Cardiac muscle cell (in vitro differentiated cells and primary cell): ENCODE measurements around the gene CRELD2. TPM values are rescaled to one million over a fixed set of nuclear protein-coding genes. Genes with fewer than 3 reads are reported as not detected.

ENCODE experiments used
- DNase-seq, 2 donors: peaks; one replicate each; pipeline versions ENCODE4 v3.0.0 to v3.0.0-alpha.2; 2010 to 2017; ENCODE audit warnings: low read depth in 1 of 2, low spot score in 1 of 2
- H3K27ac ChIP-seq: fragments of 200-600 bp; sonication (generic); 2 replicates; pipeline ENCODE4 v1.5.1; 2016
- H3K27me3 ChIP-seq: fragments of 200-600 bp; sonication (generic); 2 replicates; pipeline ENCODE4 v1.6.0; 2016; ENCODE audit warnings: control low read depth
- H3K36me3 ChIP-seq: fragments of 200-600 bp; sonication (generic); 2 replicates; pipeline ENCODE4 v1.5.1; 2016; ENCODE audit warnings: control low read depth
- H3K4me1 ChIP-seq: fragments of 200-600 bp; sonication (generic); 2 replicates; pipeline ENCODE4 v1.8.1; 2017; ENCODE audit warnings: low read depth, mild to moderate bottlenecking, mixed run types
- H3K4me3 ChIP-seq: fragments of 200-600 bp; sonication (generic); 2 replicates; pipeline ENCODE4 v1.5.1; 2016; ENCODE audit warnings: mild to moderate bottlenecking
- H3K9me3 ChIP-seq: fragments of 200-600 bp; sonication (generic); 2 replicates; pipeline ENCODE4 v1.5.1; 2017; ENCODE audit warnings: low read depth, mild to moderate bottlenecking, control low read depth
- CTCF ChIP-seq: IDR thresholded peaks from 2 replicates; pipeline ENCODE4 v1.5.1; 2012; ENCODE audit warnings: low read depth, mild to moderate bottlenecking, low read length
- polyA plus RNA-seq: library from polyadenylated mRNA; unstranded; fragments of >200 nt; fragmentation: Nextera tagmentation; extraction: Ambion mirVana; gene quantifications from 2 replicates; pipeline ENCODE4 v1.2.1, GENCODE V29; 2016
- total RNA-seq: library from RNA; depleted of rRNA; stranded (reverse); fragments of >200 nt; gene quantifications from 2 replicates; pipeline ENCODE4 v1.2.3, GENCODE V29; 2016

The CRELD2 gene
- total and polyA plus RNA-seq, 2 experiments from 2014 or later: 36.0 to 112 TPM

- Histone ChIP-seq H3K4me1 (no peaks in the 10 kb centered on the region), H3K27me3 (no peaks in the 10 kb centered on the region), H3K9me3 (no peaks in the 10 kb centered on the region), H3K27ac (no peak overlapping the region), H3K4me3 (no peak overlapping the region), H3K36me3 (no peaks in the 10 kb centered on the region)
- TF ChIP-seq CTCF: no peak
- no peak for DNase-seq
These were observed 22.2 kb upstream of the CRELD2 start for GRCh38 chr22:49896201-49896600.

GRCh38 chr22:49897015-49897684 is 21.3 kb upstream of the CRELD2 start:
- no peak for TF ChIP-seq CTCF
- Histone ChIP-seq H3K27ac (no peak overlapping the region), H3K9me3 (no peaks in the 10 kb centered on the region), H3K4me1 (no peaks in the 10 kb centered on the region), H3K27me3 (no peaks in the 10 kb centered on the region), H3K36me3 (no peaks in the 10 kb centered on the region), H3K4me3 (no peak overlapping the region)
- no peak for DNase-seq

GRCh38 chr22:49899530-49899929 is 18.9 kb upstream of the CRELD2 start:
- no peak for DNase-seq
- no peaks in the 10 kb centered on the region for H3K27me3 ChIP-seq

GRCh38 chr22:49900441-49901230 is 17.8 kb upstream of the CRELD2 start:
- H3K9me3 ChIP-seq: no peaks in the 10 kb centered on the region
- TF ChIP-seq CTCF: no peak
- no peak overlapping the region for H3K27ac ChIP-seq
- no peaks in the 10 kb centered on the region for H3K27me3 ChIP-seq
- no peaks in the 10 kb centered on the region for H3K4me1 ChIP-seq
- no peaks in the 10 kb centered on the region for H3K36me3 ChIP-seq
- no peak overlapping the region for H3K4me3 ChIP-seq
- no peak for DNase-seq

More at GRCh38 chr22:49899530-49899929, 18.9 kb upstream of the CRELD2 start:
- no peaks in the 10 kb centered on the region for H3K4me1 ChIP-seq
- TF ChIP-seq CTCF: no peak
- H3K9me3 ChIP-seq: no peaks in the 10 kb centered on the region
- no peaks in the 10 kb centered on the region for H3K36me3 ChIP-seq
- H3K27ac ChIP-seq: no peak overlapping the region
- no peak overlapping the region for H3K4me3 ChIP-seq

- H3K36me3 ChIP-seq: no peaks in the 10 kb centered on the region
- DNase-seq: no peak
- H3K4me3 ChIP-seq: no peak overlapping the region
- H3K27me3 ChIP-seq: no peaks in the 10 kb centered on the region
- H3K27ac ChIP-seq: no peak overlapping the region
- no peak for TF ChIP-seq CTCF
- no peaks in the 10 kb centered on the region for H3K4me1 ChIP-seq
- no peaks in the 10 kb centered on the region for H3K9me3 ChIP-seq
These were observed 17.0 kb upstream of the CRELD2 start for GRCh38 chr22:49901457-49901856.
